NCI-H1694 treated with DMSO at 0.1 percent for 48 hours (cell line): ENCODE measurements around the gene PFN1.
A peak's percentile ranks its signal among the peaks of the same experiment; 100 is the strongest.
"Not testable (repeated sequence)": the region's sequence is repeated elsewhere in the genome, so short reads cannot be mapped to it uniquely, and the experiment has no call there.

Experiments
- DNase-seq: peaks from one replicate; lab custom pipeline; 2025; lab: John Stamatoyannopoulos, UW

The PFN1 gene

DNA sequence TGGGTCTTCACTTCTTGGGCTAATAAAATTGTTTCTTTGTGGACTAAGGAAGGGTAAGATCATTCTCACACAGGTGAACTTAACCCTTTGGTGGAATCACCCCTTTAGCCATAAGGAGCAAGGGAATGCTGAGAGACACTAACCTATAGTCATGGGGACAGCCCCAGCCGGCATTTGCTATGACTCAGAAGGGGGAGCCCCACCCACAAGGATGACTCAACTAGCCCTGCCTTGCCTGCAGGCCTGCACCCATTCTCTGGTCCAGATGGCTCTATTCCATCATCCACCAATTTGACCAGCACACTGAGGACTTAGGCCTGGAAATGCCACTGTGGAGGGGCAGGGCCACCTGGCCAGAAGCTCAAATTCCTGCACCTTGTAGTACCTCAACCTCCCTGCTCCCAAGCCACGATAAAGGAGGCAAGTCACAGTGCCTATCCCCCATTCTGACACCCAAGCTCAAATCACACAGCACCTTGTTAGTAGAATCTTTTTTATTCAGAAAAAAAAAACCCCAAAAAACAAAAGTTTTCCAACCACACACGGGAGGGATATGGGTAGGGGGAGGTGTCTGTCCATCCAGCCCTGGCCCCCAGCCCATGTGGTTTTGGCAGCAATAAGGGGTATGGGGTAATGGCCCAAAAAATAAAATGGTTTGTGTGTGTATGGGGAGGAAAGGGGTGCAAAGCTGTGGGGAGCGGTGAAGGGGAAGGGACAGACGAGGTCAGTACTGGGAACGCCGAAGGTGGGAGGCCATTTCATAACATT is 3.0 kb downstream of the PFN1 start:
- no peak for DNase-seq

DNA sequence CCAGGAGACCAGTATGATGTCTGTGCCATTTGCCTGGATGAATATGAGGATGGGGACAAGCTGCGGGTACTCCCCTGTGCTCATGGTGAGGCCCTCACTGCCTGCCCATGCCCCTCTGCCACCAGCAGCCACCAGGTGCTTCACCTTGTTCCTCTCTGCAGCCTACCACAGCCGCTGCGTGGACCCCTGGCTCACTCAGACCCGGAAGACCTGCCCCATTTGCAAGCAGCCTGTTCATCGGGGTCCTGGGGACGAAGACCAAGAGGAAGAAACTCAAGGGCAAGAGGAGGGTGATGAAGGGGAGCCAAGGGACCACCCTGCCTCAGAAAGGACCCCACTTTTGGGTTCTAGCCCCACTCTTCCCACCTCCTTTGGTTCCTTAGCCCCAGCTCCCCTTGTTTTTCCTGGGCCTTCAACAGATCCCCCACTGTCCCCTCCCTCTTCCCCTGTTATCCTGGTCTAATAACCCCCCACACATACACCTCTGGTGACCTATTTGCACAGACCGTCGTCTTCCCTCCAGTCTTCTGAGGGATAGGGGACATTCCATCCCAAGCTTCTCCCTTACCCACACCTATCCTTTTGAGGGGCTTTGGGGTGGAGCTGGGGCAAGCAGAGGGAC is 3.7 kb downstream of the PFN1 start:
- DNase-seq = no peak

DNA sequence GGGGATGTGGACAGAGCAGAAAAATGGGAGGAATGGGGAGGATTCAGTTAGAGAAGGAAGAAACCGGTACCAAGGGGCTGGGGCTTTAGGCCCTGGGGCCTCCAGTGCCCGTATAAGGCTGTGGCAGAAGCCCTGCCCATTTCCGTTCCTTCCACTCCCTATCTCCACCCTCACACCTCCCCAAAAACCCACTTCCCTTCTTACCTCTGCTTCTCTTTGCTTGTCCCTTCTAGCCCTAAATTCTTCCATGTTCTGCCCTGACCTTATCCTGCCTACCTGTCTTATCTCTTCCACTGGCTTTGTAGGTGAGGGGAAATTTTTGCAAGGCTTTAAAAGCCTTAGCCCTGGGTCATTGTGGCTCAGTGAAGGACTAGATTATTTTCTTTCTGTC is 4.2 kb downstream of the PFN1 start:
- no peak for DNase-seq

DNA sequence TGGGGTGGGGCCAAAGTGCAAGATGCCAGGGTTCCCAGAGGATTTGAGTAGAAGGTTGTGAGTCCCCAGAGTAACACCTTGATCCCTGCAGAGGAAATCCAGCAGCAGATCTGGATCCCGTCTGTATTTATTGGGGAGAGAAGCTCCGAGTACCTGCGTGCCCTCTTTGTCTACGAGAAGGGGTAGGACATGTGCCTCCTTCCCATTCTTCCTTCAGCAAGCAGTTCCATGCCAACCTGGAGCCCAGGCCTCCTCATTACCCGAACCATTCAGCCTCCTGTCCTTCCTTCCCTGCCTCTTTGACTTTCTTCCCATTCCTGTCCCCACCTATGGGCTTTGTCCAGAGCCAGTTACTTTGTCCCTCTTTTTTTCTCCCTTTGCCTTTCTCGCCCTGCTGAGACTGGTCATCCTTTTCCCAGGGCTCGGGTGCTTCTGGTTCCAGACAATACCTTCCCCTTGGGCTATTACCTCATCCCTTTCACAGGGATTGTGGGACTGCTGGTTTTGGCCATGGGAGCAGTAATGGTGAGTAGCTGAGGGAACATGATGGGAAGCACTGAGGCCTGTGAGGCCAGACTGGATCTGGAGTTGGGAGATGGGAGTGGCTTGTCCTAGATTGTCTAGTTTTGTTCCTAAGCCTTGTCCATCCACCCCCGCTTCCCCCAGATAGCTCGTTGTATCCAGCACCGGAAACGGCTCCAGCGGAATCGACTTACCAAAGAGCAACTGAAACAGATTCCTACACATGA is 5.4 kb downstream of the PFN1 start:
- DNase-seq = no peak

DNA sequence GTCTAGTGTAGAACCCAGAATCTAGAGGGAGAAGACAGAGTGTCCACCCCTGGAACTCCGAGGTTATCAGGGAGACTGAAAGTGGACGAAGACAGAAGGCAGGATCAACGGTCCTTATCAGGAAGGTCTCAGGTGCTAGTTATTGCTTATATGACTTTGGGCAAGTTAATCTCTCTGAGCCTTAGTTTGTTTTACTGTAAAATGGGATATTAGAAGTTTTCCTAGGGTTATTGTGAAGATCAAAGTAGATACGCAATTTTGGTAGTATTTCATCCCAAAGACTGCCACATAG is 7.1 kb downstream of the PFN1 start:
- no peak for DNase-seq

DNA sequence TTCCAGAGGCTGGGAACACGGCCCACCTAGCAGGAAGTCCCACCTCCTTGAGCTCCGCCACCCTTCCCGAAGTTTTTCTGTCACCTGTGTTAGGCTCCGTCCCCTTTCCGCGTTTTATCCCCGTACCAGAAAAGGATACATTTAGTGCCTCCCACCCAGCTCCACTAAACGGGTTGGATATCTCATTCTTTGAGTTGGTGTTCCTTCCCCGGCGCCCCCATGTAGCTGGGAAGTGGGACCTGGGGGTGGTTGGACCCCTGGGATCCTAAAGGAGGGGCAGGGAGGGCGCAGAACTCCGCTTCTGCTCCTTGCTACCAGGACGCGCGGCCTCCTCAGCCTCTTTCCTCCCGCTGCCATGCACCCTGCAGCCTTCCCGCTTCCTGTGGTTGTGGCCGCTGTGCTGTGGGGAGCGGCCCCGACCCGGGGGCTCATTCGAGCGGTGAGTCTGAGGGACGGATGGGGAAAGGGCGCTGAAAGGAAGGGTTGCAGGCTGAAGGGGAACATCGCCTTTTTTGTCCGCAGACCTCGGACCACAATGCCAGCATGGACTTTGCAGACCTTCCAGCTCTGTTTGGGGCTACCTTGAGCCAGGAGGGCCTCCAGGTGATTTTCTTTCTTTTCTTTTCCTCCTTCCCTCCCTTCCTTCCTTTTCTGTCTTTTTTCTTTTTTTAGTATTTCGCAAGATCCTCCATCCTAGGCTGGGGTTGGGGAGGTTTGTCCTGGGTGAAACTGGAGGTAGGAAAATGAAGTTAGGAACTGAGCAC is 7.6 kb downstream of the PFN1 start:
- no peak for DNase-seq

DNA sequence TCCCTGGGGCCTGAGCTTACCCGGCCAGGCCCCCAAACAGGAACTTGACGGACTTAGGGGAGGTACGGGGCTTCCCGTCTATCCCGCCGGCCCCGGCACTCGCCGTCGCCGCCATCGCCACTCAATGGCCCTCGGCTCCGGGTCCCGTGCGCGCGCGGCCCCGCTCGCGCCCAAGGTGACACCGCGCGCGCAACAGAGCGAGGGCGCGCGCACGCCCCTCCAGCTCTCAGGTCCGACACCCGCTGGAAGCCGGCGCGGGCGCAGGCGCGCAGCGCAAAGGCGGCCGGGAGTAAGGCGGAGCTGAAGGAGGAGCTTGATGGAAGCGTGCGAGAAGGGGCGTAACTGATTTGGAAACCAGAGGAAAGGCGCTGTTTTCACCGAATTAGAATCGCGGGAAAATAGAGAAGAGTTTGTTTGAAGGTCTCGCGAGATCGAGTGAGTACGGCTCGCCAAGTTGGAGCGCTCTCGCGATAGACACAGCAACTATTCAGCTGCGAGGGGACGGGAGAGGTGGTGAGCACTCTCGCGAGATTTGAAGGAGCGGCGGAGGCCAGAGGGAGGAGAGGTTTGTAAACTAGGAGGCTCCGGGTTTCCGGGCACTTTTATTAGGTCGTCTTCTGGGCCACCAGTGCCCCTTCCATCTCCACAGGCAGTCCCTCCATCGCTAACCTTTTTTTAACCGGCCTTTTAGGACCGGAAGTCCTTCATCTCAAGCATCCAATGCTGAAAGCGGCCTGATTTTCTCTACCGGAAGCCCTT is 8.4 kb downstream of the PFN1 start, which contains the start of the genes RNF167 and SLC25A11:
TSS of gene RNF167 (plus strand) at position 473 of the 759 bp plus-strand sequence. CDS start 642 bp downstream, outside the sequence.
TSS of gene SLC25A11 (minus strand) at position 251 of the 759 bp plus-strand sequence. CDS start at position 115, 136 bp downstream.
- peak; percentile 99 for DNase-seq

DNA sequence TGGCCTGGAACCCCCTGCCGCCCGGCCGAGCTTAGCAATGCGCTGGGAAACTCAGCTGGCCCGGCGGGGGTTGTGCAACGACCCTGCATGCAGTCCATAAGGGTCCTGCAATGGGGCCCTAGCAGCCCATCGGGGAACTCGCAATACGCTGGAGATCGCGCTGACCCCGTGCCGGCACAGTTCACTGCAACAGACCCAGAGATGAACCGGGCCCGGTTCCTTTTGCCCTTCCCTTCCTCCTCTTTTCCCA is 8.9 kb downstream of the PFN1 start:
- no peak for DNase-seq

DNA sequence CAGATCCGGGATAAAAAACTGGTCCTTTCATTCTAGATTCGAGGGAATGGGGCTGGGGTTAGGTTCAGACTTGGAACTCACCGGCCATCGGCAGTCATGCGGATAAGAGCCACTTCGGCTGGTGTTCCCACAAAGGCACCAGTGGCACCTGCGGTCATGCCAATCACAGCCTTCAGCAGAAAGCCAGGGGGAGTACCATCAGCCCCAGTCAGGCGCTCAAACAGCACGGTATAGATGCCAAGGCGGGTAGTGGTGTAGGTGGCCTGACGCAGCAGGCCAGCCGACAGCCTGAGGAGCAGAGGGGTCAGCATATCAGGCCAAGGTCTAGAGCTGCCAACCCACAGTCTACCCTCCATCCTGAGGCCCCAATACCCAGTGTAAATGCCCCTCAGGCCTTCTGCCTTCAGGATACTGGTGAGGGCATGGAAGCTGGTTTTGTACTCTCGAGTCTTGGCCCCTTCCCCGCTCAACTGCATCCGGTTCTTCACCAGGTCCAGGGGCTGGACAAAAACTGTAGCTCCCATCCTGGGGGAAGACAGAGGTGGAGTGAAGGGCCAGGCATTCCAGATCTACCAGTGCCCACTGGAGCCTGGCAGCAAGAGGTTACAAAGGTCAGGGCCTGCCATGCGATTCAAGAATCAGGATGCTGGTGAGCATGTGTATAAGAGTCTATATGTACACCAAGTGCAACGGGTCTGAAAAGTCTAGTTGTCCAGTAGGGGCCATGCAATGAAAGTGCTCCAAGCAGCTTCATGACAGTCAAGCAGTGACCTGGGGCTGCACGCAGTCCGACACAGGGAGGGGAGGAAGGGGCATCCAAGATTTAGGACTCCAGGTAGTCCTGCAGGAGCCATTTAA is 9.4 kb downstream of the PFN1 start:
- no peak for DNase-seq

DNA sequence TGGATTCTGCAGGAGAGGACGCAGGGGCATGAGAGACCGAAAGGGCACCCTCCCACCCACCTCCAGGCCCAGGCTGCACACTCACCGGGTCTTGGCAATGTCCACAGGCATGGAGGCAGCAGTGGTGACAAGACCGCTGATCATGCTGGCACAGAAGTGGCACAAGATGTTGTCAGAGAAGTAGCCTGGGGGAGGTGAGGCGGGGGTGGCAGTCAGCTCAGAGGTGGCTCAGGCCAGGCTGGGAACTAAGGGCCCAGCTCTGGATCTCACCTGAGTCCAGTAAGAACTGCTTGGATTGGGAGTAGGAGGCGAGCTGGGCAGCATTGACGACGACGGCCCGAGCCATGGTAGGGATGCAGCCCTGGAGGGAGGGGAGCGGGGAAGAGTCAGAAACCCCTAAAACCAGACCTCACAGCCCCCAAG is 10.2 kb downstream of the PFN1 start:
- no peak for DNase-seq

DNA sequence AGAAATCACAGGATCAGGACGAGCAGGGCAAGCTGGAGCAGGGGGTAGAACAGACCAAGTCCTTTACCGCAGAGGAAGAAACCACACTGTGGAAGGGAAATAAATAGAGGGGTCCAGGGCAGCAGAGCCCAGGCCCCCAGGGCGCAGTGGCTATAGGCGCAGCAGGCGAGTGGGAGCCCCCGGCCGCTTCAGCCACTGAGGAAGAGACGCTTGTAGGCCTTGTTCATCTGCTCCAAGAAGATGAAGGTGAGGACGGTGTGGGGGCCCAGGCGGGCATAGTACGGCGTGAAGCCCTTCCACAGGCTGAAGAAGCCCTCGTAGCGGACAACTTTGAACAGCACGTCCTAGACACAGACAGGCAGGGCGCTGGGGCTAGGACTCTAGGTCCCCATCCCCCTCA is 10.8 kb downstream of the PFN1 start:
- DNase-seq = no peak

DNA sequence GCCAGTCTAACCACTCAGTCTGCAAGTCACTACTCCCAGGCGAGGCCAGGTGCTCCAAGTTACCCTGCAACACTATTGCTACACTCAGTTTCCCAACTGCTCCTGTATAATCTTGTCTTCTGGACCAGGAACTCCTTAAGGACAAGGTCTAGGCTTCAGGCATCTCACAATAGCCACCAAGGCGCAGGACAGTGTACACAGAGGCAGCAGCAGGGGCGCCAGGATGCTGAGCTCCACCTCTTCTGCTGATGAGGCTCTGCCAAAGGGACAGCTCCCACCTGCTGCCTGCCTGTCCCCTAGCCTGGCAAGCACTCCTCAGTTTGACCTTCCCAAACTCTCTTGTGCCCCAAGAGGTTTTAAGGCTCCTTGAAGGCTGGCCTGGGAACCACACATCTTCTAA is 11.9 kb downstream of the PFN1 start:
- no peak for DNase-seq

DNA sequence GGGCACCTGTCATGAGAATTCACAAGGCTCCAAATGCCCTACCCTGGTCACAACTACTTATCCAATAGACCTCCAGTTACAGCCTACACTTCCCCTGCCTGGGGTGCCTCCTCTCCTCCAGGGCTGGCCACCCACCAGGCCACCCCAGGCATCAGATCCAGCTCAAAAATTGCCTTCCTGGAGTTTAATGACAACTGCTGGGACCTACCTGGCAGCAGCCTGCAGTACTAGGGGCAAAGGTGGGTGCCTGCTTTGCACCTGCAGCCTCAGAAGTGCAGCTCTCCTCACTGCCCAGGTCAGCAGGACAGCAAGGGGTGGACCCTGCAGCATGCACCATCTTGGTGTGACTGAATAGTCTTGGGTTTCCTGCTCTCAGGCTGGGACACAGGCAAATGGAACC is 12.7 kb downstream of the PFN1 start:
- no peak for DNase-seq

DNA sequence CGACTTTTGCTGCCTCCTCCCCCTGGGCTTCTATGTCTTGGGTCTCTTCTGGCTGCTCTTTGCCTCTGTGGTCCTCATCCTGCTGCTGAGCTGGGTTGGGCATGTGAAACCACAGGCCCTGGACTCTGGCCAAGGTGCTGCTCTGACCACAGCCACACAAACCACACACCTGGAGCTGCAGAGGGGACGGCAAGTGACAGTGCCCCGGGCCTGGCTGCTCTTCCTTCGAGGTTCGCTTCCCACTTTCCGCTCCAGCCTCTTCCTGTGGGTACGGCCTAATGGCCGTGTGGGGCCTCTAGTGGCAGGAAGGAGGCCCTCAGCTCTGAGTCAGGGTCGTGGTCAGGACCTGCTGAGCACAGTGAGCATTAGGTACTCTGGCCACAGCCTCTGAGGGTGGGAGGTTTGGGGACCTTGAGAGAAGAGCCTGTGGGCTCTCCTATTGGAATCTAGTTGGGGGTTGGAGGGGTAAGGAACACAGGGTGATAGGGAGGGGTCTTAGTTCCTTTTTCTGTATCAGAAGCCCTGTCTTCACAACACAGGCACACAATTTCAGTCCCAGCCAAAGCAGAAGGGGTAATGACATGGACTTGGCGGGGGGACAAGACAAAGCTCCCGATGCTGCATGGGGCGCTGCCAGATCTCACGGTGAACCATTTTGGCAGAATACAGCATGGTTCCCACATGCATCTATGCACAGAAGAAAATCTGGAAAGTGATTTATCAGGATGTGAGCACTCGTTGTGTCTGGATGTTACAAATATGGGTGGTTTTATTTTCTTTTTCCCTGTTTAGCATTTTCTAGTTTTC is 14.0 kb downstream of the PFN1 start:
- no peak for DNase-seq

DNA sequence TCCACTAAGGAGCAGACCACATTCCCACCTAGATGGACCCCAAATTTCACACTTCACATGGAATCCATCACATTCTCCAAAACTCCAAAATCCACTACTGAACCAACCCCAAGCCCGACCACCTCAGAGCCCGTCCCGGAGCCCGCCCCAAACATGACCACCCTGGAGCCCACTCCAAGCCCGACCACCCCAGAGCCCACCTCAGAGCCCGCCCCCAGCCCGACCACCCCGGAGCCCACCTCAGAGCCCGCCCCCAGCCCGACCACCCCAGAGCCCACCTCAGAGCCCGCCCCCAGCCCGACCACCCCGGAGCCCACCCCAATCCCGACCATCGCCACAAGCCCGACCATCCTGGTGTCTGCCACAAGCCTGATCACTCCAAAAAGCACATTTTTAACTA is 14.7 kb downstream of the PFN1 start:
- DNase-seq = no peak

DNA sequence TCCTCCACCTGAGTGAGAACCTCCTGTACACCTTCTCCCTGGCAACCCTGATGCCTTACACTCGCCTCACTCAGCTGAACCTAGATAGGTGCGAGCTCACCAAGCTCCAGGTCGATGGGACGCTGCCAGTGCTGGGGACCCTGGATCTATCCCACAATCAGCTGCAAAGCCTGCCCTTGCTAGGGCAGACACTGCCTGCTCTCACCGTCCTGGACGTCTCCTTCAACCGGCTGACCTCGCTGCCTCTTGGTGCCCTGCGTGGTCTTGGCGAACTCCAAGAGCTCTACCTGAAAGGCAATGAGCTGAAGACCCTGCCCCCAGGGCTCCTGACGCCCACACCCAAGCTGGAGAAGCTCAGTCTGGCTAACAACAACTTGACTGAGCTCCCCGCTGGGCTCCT is 15.6 kb downstream of the PFN1 start:
- DNase-seq = no peak

DNA sequence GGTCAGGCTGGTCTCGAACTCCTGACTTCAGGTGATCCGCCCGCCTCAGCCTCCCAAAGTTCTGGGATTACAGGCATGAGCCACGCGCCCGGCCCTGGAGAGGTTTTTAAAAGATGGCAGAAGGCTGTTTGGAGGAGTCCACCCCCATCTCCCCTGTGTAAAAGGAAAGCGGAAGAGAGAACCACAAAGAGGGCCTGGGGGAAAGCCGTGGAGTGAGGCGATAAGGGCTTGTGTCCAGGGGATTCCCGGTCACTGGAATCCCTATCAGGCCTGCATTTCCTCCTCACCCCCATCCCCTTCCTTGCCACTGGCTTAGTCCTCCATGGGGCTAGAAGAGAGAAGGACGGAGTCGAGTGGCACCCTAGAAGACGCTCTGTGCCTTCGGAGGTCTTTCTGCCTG is 16.4 kb downstream of the PFN1 start, which contains the start of gene GP1BA:
TSS of gene GP1BA (plus strand) at position 315 of the 400 bp plus-strand sequence. CDS start 328 bp downstream, outside the sequence.
- DNase-seq = no peak

DNA sequence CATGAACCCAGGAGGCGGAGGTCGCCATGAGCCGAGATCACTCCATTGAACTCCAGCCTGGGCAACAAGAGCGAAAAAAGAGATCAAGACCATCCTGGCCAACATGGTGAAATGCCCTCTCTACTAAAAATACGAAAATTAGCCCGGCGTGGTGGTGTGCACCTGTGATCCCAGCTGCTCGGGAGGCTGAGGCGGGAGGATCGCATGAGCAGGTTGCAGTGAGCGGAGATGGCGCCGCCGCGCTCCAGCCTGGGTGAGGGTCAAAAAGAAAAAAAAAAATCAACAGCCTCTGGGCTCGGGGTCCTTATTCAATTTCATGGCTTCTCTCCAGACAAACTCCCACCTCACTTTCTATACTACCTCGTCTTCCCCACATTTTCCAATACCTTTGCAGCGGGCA is 19.4 kb downstream of the PFN1 start:
- DNase-seq = no peak

DNA sequence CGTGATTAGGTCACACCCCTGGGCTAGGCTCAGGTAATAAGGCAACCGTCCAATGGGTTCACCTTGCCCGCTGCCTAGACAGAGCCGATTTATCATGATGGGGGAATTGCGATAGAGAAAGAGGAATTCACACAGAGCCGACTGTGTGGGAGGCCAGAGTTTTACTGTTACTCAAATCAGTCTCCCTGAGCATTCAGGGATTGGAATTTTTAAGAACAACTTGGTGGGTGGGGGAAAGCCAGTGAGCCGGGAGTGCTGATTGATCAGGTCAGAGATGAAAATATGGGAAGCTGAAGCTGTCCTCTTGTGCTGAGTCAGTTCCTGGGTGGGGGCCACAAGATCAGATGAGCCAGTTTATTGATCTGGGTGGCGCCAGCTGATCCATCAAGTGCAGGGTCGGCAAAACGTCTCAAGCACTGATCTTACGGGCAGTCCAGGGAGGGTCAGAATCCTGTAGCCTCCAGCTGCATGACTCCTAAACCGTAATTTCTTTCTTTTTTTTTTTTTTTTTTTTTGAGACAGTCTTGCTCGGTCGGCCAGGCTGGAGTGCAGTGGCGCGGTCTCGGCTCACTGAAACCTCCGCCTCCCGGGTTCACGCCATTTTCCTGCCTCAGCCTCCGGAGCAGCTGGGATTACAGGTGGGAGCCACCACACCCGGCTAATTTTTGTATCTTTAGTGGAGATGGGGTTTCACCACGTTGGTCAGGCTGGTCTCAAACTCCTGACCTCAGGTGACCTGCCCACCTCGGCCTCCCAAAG is 21.6 kb downstream of the PFN1 start:
- DNase-seq = not testable (repeated sequence)
